Fibroblast of the aortic adventitia (primary cell): ENCODE measurements around the gene NCAPD2. TPM values are rescaled to one million over a fixed set of nuclear protein-coding genes. Genes with fewer than 3 reads are reported as not detected.
"Not testable (repeated sequence)": the region's sequence is repeated elsewhere in the genome, so short reads cannot be mapped to it uniquely, and the experiment has no call there.

Source experiments
- DNase-seq: peaks from one replicate; pipeline ENCODE4 v3.0.0-alpha.2; 2010; ENCODE audit warnings: low read depth
- H3K4me3 ChIP-seq: 2 replicates; pipeline ENCODE4 v1.5.1; 2011; ENCODE audit warnings: low read depth, mild to moderate bottlenecking, control low read depth, low read length, moderate library complexity
- CTCF ChIP-seq: IDR thresholded peaks from 2 replicates; pipeline ENCODE4 v1.5.1; 2011; ENCODE audit warnings: mild to moderate bottlenecking, low read length, control low read depth, inconsistent platforms; ENCODE audit not compliant: insufficient read depth
- total RNA-seq: library from RNA; depleted of rRNA; stranded (reverse); fragments of >200 nt; gene quantifications from 2 replicates; pipeline ENCODE4 v1.2.3, GENCODE V29; 2012; ENCODE audit warnings: low replicate concordance

The NCAPD2 gene
- total RNA-seq, 1 donor: 43.1 TPM

GRCh38 chr12:6489449-6489848, 4.5 kb upstream of the NCAPD2 start:
- H3K4me3 ChIP-seq: no peak overlapping the region
- DNase-seq: no peak
- TF ChIP-seq CTCF: no peak

GRCh38 chr12:6490673-6491072, 3.2 kb upstream of the NCAPD2 start:
- not testable (repeated sequence) for DNase-seq, H3K4me3 ChIP-seq

- DNase-seq: peak; percentile 90
- peak within 1 kb of the TSS; percentile 79 for H3K4me3 ChIP-seq
- TF ChIP-seq CTCF: no peak
Observed at GRCh38 chr12:6492838-6493496, 935 bp upstream of the NCAPD2 start, which contains the start of gene MRPL51. TSS of gene MRPL51 (minus strand) at chr12:6493262. CDS start at chr12:6493136, 126 bp downstream.

GRCh38 chr12:6494258-6494743, 399 bp downstream of the NCAPD2 start:
- peak overlapping the region; percentile 78 for H3K4me3 ChIP-seq
- TF ChIP-seq CTCF: no peak
- DNase-seq: no peak

DNA sequence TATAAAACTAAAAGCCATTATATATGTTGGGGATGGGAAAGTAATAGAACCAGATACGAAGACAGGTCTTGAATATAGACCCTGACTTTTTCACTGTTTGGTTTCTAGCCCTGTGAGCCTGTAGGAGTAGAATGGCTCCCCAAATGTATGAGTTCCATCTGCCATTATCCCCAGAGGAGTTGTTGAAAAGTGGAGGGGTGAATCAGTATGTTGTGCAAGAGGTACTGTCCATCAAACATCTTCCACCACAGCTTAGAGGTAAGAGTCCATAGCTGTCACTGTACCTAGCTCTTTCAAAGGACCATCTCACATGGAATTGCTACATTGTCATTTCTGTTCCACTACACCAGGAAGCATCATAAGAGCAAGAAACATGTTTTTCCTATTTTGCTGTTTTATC, 1.1 kb downstream of the NCAPD2 start:
- H3K4me3 ChIP-seq: peak overlapping the region; percentile 78
- no peak for TF ChIP-seq CTCF
- no peak for DNase-seq

DNA sequence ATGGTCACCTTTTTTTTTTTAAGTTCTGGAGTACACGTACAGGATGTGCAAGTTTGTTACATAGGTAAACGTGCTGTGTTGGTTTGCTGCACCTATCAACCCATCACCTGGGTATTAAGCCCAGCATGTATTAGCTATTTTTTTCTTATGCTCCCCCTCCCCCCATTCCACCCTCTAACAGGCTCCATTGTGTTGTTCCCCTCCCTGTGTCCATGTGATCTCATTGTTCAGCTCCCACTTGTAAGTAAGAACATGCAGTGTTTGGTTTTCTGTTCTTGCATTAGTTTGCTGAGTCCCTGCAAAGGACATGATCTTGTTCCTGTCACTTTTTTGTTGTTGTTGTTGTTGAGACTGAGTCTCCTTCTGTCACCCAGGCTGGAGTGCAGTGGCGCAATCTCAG, 3.4 kb downstream of the NCAPD2 start:
- DNase-seq, H3K4me3 ChIP-seq: not testable (repeated sequence)

GRCh38 chr12:6500466-6500865, 6.6 kb downstream of the NCAPD2 start:
- no peak for DNase-seq
- no peak for TF ChIP-seq CTCF
- H3K4me3 ChIP-seq: no peak overlapping the region
